CD14-positive monocyte (primary cell): ENCODE data around the gene DYNLT4. TPM values are rescaled to one million over a fixed set of nuclear protein-coding genes. Genes with fewer than 3 reads are reported as not detected.
"Not testable (repeated sequence)": the region's sequence is repeated elsewhere in the genome, so short reads cannot be mapped to it uniquely, and the experiment has no call there.

Experiments
- DNase-seq, 3 donors: peaks; one replicate each; pipeline ENCODE4 v3.0.0-alpha.2; 2011 to 2022
- H2AFZ ChIP-seq: 2 replicates; pipeline ENCODE4 v1.6.0; 2012; ENCODE audit warnings: mild to moderate bottlenecking, low read depth, low read length, inconsistent platforms; ENCODE audit not compliant: insufficient read depth, poor library complexity, severe bottlenecking
- H3K27ac ChIP-seq, 2 donors: 1 replicate in 1 of 2; 2 replicates in 1 of 2; pipeline ENCODE4 v1.5.1; 2012 to 2013; ENCODE audit warnings: low read length in 2 of 2, control low read depth in 1 of 2, inconsistent platforms in 1 of 2, low read depth in 1 of 2, mild to moderate bottlenecking in 1 of 2
- H3K27me3 ChIP-seq, 2 donors: one replicate each; pipeline versions ENCODE4 v1.6.0 to v1.6.1; 2011 to 2013; ENCODE audit warnings: low read length in 2 of 2; ENCODE audit not compliant: control insufficient read depth in 2 of 2, insufficient read depth in 2 of 2
- H3K36me3 ChIP-seq, 2 donors: replicated peaks in 1 of 2; 1 replicate in 1 of 2; 2 replicates in 1 of 2; pipeline versions ENCODE4 v1.5.1 to v1.6.1; 2012 to 2013; ENCODE audit warnings: low read length in 2 of 2, control low read depth in 1 of 2, inconsistent platforms in 1 of 2, mild to moderate bottlenecking in 1 of 2; ENCODE audit not compliant: insufficient read depth in 2 of 2, control insufficient read depth in 1 of 2
- H3K4me1 ChIP-seq, 2 donors: 1 replicate in 1 of 2; 2 replicates in 1 of 2; pipeline versions ENCODE4 v1.5.1 to v1.6.1; 2012 to 2013; ENCODE audit warnings: low read length in 2 of 2, control low read depth in 1 of 2, inconsistent platforms in 1 of 2, mild to moderate bottlenecking in 1 of 2, moderate library complexity in 1 of 2; ENCODE audit not compliant: insufficient read depth in 2 of 2, control insufficient read depth in 1 of 2
- H3K4me2 ChIP-seq: replicated peaks from 2 replicates; pipeline ENCODE3; 2012; ENCODE audit warnings: low read length, moderate library complexity, mild to moderate bottlenecking; ENCODE audit not compliant: poor library complexity, severe bottlenecking; ENCODE audit errors: extremely low read depth
- H3K4me3 ChIP-seq, 3 experiments: fragments of 200-600 bp in 1 of 3; sonication (generic) in 1 of 3; replicated peaks in 1 of 3; 1 replicate in 2 of 3; 2 replicates in 1 of 3; pipeline ENCODE4 v1.5.1; 2011 to 2013; ENCODE audit warnings: low read length in 3 of 3, mild to moderate bottlenecking in 3 of 3, control low read depth in 2 of 3, low read depth in 2 of 3, inconsistent platforms in 1 of 3, moderate library complexity in 1 of 3
- H3K79me2 ChIP-seq: 2 replicates; pipeline ENCODE4 v1.6.0; 2012; ENCODE audit warnings: mild to moderate bottlenecking, control low read depth, inconsistent platforms, low read length, moderate library complexity; ENCODE audit not compliant: insufficient read depth
- H3K9ac ChIP-seq: 2 replicates; pipeline ENCODE4 v1.6.0; 2017; ENCODE audit warnings: low read length, mild to moderate bottlenecking; ENCODE audit not compliant: insufficient read depth, poor library complexity, severe bottlenecking
- H3K9me3 ChIP-seq, 2 donors: replicated peaks in 1 of 2; 1 replicate in 1 of 2; 2 replicates in 1 of 2; pipeline versions ENCODE4 v1.5.1 to v1.6.1; 2012 to 2013; ENCODE audit warnings: low read length in 2 of 2, control low read depth in 1 of 2; ENCODE audit not compliant: control insufficient read depth in 1 of 2, insufficient read depth in 1 of 2
- H4K20me1 ChIP-seq: 2 replicates; pipeline ENCODE4 v1.6.0; 2012; ENCODE audit warnings: mild to moderate bottlenecking, low read length, control low read depth, moderate library complexity; ENCODE audit not compliant: insufficient read depth
- H3K27ac Mint-ChIP-seq, 7 donors: one replicate each; pipeline ENCODE4 v1.8.0; 2020; ENCODE audit warnings: mild to moderate bottlenecking in 7 of 7, mixed read lengths in 7 of 7, moderate library complexity in 6 of 7, inconsistent platforms in 2 of 7
- H3K27me3 Mint-ChIP-seq, 3 donors: one replicate each; pipeline ENCODE4 v1.8.0; 2021 to 2022; ENCODE audit warnings: low read depth in 3 of 3, mild to moderate bottlenecking in 3 of 3, mixed read lengths in 3 of 3, moderate library complexity in 3 of 3, inconsistent platforms in 1 of 3
- H3K36me3 Mint-ChIP-seq, 2 donors: one replicate each; pipeline ENCODE4 v1.8.0; 2020; ENCODE audit warnings: mixed read lengths in 2 of 2, inconsistent platforms in 1 of 2, mild to moderate bottlenecking in 1 of 2
- H3K4me1 Mint-ChIP-seq: one replicate; pipeline ENCODE4 v1.8.0; 2020; ENCODE audit warnings: mild to moderate bottlenecking, mixed read lengths
- H3K4me3 Mint-ChIP-seq, 2 donors: one replicate each; pipeline ENCODE4 v1.8.0; 2020; ENCODE audit warnings: mild to moderate bottlenecking in 2 of 2, mixed read lengths in 2 of 2, moderate library complexity in 1 of 2
- H3K9me3 Mint-ChIP-seq, 7 donors: one replicate each; pipeline ENCODE4 v1.8.0; 2020 to 2022; ENCODE audit warnings: mixed read lengths in 7 of 7, mild to moderate bottlenecking in 6 of 7, moderate library complexity in 6 of 7, inconsistent platforms in 2 of 7
- WGBS: methylation state at CpG from one replicate; pipeline ENCODE4 v1.1.5; 2013; ENCODE audit warnings: missing lambda C conversion rate; ENCODE audit not compliant: insufficient coverage; 5-methylcytosine and 5-hydroxymethylcytosine counted together
- intact Hi-C, 2 donors: fragments of 100-400 bp; cut with micrococcal nuclease; formaldehyde crosslinking; loops; one replicate each; pipeline versions ENCODE4 v1.15.0 to v1.15.1; 2023
- polyA plus RNA-seq, 3 donors: library from polyadenylated mRNA; depleted of rRNA in 1 of 3; unstranded in 2 of 3; stranded (reverse) in 1 of 3; fragments of 300-500 nt in 2 of 3; fragments of >200 nt in 1 of 3; fragmentation: Illumina TruSeq in 2 of 3; gene quantifications; 1 replicate in 2 of 3; 2 replicates in 1 of 3; pipeline ENCODE4 v1.2.3, GENCODE V29; 2012 to 2021
- TF ChIP-seq, protein P1 (sequence below): fragments of 200-600 bp; IDR thresholded peaks from one replicate; pipeline ENCODE4 v1.8.0; 2022; ENCODE audit warnings: antibody characterized with exemption, mild to moderate bottlenecking

DYNLT4 gene
- polyA plus RNA-seq, 3 donors = 0.91 to 2.8 (median 2.2) TPM

GRCh38 chr1:44827197-44828002 lies 20.2 kb upstream of the DYNLT4 start:
- no peak overlapping the region for H3K9ac ChIP-seq
- H3K27ac ChIP-seq = peak overlapping the region; percentile 29 to 67
- no peaks in the 10 kb centered on the region for H4K20me1 ChIP-seq
- H3K4me3 Mint-ChIP-seq = no peak overlapping the region
- H3K4me2 ChIP-seq = peak overlapping the region; percentile 72
- no peaks in the 10 kb centered on the region for H3K79me2 ChIP-seq
- peak overlapping the region in 1 of 7 donors; percentile 61 for H3K27ac Mint-ChIP-seq
- DNase-seq = no peak
- no peaks in the 10 kb centered on the region for H3K9me3 ChIP-seq
- no peaks in the 10 kb centered on the region for H3K27me3 ChIP-seq
- intact Hi-C loops = loop anchor here in 1 of 2 donors (5.0 kb wide), 1 partner anchor 40 kb away; the partner anchor contains the start of gene BEST4
- H2AFZ ChIP-seq = peak overlapping the region; percentile 88
- peaks cover 30 to 46% of the 10 kb centered on the region in 2 donors for H3K4me1 ChIP-seq
- H3K4me1 Mint-ChIP-seq = peaks cover 30% of the 10 kb centered on the region
- H3K27me3 Mint-ChIP-seq = peaks cover 0 to 5% (median 0%) of the 10 kb centered on the region in 3 donors
- WGBS = 92% methylated on average over 26 of the region's 28 CpGs
- H3K4me3 ChIP-seq = peak overlapping the region in 1 of 3 experiments; percentile 68
- peaks cover 0 to 3% (median 0%) of the 10 kb centered on the region in 7 donors for H3K9me3 Mint-ChIP-seq
- no peaks in the 10 kb centered on the region for H3K36me3 Mint-ChIP-seq
- TF ChIP-seq, protein P1, sequence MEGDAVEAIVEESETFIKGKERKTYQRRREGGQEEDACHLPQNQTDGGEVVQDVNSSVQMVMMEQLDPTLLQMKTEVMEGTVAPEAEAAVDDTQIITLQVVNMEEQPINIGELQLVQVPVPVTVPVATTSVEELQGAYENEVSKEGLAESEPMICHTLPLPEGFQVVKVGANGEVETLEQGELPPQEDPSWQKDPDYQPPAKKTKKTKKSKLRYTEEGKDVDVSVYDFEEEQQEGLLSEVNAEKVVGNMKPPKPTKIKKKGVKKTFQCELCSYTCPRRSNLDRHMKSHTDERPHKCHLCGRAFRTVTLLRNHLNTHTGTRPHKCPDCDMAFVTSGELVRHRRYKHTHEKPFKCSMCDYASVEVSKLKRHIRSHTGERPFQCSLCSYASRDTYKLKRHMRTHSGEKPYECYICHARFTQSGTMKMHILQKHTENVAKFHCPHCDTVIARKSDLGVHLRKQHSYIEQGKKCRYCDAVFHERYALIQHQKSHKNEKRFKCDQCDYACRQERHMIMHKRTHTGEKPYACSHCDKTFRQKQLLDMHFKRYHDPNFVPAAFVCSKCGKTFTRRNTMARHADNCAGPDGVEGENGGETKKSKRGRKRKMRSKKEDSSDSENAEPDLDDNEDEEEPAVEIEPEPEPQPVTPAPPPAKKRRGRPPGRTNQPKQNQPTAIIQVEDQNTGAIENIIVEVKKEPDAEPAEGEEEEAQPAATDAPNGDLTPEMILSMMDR = no peak
- H3K36me3 ChIP-seq = no peaks in the 10 kb centered on the region

DNA sequence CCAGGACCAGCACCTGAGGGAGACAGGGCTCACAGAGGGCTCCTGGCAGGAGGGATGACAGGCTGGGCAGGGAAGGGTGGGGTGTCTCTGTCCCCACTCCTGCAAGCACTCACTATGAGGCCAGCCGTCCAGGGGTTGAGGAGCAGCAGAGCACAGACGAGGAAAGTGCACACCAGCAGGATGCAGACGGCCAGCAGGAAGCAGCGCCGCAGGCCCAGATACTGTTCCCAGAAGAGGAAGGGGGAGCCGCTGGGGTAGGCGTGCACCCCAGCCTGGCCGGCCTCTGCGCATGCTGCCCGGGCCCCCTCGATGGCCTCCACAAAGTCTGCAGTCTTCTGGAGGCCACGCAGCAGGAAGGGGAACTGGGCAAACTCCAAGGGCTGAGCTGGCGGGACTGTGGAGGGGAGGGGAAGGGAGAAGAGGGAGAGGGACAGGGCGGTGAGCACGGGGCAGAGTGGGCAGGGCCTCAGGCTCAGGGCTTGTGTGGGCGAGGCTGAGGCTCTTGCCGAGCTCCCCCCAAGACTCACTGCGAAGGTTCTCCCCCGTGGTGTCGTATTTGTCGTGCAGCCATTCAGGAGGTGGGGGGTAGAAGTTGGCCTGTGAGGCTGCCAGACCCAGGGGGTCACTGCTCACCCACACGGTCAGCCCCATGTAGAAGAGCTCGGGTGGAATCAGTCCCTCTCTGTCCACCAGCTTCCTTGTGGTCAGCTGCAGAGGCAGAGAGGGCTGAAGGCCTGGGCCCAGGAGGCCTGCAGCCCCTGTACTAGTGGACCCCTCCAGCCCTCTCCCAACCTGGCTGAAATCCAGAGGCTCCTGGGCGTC lies 19.4 kb upstream of the DYNLT4 start:
- H2AFZ ChIP-seq = peak overlapping the region; percentile 88
- H3K4me2 ChIP-seq = peak overlapping the region; percentile 72

GRCh38 chr1:44824392-44824791 lies 17.2 kb upstream of the DYNLT4 start:
- not testable (repeated sequence) for H3K79me2 ChIP-seq, H3K36me3 Mint-ChIP-seq, H4K20me1 ChIP-seq, H3K27ac ChIP-seq, H3K9me3 Mint-ChIP-seq, H3K4me3 ChIP-seq, H3K27me3 Mint-ChIP-seq, H3K9ac ChIP-seq, H3K4me3 Mint-ChIP-seq, H3K36me3 ChIP-seq, H2AFZ ChIP-seq, H3K27me3 ChIP-seq, H3K4me2 ChIP-seq, DNase-seq, H3K9me3 ChIP-seq
- 82% methylated on average over 4 of the region's 6 CpGs for WGBS
- Mint-ChIP-seq H3K27ac (peak overlapping the region in 1 of 7 donors; percentile 45), H3K4me1 (peaks cover 30% of the 10 kb centered on the region)
- peaks cover 30 to 38% of the 10 kb centered on the region in 2 donors for H3K4me1 ChIP-seq
- intact Hi-C loops = loop anchor here in 1 of 2 donors (5.0 kb wide), 1 partner anchor 92 kb away; the partner anchor contains the start of gene RNU5D-1

More for the DNA sequence above, 19.4 kb upstream of the DYNLT4 start:
- 10% methylated on average over 23 of the region's 24 CpGs for WGBS
- H3K4me1 Mint-ChIP-seq = peaks cover 30% of the 10 kb centered on the region
- peaks cover 30 to 44% of the 10 kb centered on the region in 2 donors for H3K4me1 ChIP-seq
- no peaks in the 10 kb centered on the region for H3K36me3 ChIP-seq
- no peaks in the 10 kb centered on the region for H3K27me3 ChIP-seq
- H3K27me3 Mint-ChIP-seq = peaks cover 0 to 5% (median 0%) of the 10 kb centered on the region in 3 donors
- H3K4me3 ChIP-seq = peak overlapping the region in 1 of 3 experiments; percentile 68
- no peaks in the 10 kb centered on the region for H3K9me3 ChIP-seq
- peak overlapping the region; percentile 66 to 83 for H3K4me3 Mint-ChIP-seq
- intact Hi-C loops = loop anchor here in 1 of 2 donors (5.0 kb wide), 1 partner anchor 39 kb away; the partner anchor contains the start of gene BEST4
- no peaks in the 10 kb centered on the region for H4K20me1 ChIP-seq
- TF ChIP-seq, protein P1 = no peak
- peak overlapping the region; percentile 67 to 91 (median 81) for H3K27ac Mint-ChIP-seq
- no peaks in the 10 kb centered on the region for H3K36me3 Mint-ChIP-seq
- peak overlapping the region; percentile 29 to 67 for H3K27ac ChIP-seq
- H3K9ac ChIP-seq = peak overlapping the region; percentile 50
- DNase-seq = peak; percentile 67 to 82 (median 81)
- no peaks in the 10 kb centered on the region for H3K79me2 ChIP-seq
- H3K9me3 Mint-ChIP-seq = peaks cover 0 to 3% (median 0%) of the 10 kb centered on the region in 7 donors
